ENCODE data around the gene MTHFSD.
"Not testable (repeated sequence)": the region's sequence is repeated elsewhere in the genome, so short reads cannot be mapped to it uniquely, and the experiment has no call there.

MTHFSD gene

GRCh38 chr16:86554917-86555703, at the start of gene MTHFSD:
MTHFSD (minus strand) TSS chr16:86555235; CDS start chr16:86555184, 51 bp downstream.
- peak; percentile 43 for DNase-seq

DNA sequence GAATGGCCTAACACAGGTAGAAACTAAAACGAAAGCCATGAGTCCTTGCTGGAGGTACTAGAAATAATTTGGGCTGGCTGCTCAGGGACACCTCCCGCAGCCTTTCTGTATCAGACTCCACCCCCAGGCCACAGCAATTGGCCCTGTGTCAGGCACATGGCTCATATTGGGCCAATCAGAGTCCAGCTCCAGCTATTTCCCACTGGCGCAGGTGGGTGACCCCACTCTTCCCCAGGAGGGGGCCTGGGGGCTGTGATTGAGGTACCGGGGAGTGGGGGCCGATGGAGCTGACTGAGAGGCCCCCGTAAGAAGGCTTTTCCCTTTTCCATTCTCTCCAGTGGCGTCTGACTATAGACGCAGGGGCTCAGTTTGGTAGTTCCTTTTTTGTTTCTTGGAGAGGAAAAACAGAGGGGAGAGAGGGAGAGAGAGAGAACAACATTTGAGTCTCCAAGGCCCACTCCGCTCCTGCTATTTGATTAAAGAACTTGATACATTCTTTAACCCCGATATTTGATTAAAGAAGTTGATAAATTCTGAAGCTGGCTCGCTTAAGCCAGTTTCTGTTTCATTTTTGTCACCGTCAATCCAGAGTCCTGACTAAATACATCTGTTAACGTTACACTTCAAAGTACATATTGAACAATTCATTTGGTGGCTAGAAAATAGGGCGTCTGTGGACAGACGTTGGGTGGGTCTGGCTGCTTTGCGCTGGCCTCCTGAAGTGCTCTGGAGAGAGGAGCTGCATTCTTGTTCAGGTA, 49.6 kb upstream of the MTHFSD start:
- DNase-seq, result no peak

GRCh38 chr16:86602521-86602920, 47.5 kb upstream of the MTHFSD start:
- DNase-seq, result no peak

DNA sequence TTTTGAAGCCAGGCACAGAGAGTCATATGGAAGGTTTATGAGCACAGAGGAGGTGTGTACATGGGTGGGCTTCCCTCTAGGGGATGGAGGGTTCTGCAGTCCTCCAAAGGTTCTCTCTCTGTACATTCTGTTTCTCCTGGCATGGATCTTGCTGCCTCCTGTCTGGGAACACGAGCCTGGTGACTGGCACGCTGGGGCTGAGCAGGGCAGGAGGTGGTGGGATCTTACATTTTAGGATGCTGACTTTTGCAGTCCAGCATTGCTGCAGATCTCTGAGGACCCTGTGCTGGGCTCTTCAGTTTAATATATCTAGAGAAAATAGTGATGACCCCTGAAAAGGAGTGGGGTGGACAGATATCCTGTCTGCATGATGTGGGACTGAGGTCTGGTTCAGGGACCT, 46.3 kb upstream of the MTHFSD start:
- DNase-seq, result no peak

DNA sequence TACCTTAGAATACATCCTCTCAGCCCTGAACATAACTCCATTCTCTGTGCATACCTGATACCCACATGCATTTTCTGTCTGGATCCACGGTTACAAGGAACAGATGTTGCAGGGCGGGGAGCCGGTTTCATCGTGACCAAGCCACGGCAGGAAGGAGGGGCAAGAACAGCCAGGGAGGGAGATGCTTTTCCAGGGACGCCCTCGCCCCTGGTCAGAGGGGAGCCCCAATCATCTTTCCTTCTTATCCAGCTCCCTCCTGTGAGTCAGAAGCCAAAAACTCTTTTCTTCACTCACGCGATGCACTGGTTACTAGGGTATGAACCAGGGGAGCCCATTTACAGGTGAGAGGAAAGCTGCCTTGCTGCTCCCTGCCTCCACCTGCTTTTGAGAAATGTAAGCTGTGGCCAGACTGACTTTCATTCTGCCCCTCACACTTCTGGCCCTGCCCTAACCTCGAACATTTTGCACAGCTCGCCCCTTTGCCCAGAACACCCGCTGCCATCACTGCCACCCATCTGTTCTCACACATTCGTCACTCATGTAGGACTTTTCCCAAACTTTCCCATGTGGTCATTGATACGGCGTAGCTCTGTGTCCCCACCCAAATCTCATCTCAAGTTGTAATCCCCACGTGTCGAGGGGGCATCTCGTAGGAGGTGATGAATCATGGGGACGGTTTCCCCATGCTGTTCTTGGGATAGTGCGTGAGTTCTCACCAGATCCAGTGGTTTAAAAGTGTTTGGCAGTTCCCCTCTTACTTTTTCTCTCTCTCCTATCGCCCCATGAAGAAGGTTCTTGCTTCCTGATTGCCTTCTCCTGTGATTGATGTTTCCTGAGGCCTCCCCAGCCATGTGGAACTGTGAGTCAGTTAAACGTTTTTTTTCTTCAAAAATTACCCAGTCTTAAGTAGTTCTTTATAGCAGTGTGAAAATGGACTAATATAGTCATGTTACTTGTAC, 43.9 kb upstream of the MTHFSD start:
- DNase-seq, result no peak

DNA sequence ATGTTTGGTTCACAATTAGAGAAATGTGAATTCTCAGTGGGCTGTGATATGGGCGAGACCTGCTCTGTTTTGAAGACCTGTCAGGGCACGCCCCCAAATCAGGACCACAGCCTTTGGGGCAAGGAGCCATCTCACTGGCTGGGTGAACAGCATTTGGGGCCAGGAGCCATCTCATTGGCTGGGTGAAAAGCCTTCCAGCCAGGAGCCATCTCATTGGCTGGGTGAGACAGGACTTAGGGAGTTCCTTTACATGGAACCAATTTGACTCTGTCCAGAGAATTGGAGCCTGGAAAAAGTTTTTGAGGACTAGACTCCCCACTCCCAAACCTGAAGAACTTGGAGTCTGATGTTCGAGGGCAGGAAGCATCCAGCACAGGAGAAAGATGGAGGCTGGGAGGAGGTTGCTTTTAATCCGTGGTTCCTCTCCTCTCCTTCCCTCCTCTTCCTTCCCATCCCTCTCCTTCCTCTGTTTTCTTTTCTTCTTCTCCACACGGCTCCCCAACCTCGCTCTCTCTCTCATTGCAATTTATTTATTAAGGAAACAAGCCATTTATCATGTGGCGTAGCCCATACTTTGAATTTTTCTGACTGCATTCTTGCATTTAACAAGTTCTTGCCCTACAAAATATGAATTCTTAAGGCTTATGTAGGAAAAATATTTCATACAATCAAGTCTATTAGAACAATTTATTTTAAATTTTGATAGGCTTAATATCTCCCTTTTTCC, 43.0 kb upstream of the MTHFSD start:
- no peak for DNase-seq

DNA sequence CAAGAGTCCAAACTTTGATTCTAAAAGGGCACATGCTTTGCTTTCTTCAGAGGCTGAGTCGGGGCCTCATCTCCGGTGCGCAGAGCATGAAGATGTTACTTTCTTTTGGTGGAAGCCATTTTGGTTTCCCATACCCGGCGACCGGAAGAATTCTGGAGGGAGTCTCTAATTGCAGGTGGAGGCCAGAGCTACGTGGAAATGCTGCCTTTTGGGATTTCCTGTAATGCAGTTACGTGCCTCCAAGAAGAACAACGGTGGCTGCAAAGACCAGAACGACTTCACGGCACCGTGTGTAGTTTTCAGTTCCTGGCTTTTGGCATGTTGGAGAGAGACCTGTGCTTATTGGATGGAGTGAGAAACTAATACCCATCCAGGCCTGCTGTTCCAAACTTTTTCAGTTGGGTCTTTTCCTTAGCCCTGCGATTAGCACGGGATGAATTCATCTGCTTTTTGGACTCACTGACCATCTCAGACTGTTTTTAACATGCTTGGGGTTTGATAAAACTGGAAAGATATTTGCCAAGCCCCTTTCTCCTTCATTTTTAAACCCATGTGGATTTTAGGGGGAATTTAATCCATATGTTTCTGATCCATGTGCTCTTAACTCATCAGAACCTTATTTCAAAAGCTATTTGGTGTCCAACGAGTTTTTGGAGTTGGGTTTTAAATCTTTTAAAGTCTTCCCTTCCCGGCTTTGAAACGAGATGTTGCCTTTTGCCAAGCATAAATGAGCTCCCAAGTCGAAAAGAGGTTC, 42.3 kb upstream of the MTHFSD start:
- no peak for DNase-seq

DNA sequence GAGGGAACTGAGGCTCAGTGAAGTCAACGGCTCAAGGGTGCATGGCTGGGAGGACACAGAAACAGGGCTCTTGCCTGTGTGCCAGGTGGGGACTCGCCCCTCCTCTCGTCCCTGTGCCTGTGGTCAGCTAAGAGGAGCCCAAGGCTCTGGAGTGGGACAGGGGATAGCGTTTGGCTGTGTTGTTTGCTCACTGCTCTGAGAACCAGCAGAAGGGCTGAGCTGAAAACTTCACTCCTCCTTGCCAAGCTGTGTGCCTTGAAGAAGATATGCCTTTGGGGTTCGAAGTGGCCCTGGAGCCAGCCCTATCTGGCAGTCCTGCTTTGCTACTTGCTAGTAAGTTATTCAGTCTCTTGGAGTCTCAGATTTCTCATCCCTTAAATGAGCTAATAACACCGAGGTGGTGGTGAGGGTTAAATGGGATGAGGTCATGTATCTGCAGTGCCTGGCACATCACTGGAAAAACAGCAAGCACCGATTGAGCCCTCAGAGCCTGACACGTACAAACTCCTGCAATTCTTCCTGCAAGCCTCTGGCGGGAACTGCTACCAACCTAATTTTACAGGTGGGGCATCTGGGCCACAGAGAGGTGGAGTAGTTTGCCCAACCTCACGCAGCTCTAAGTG, 41.1 kb upstream of the MTHFSD start:
- DNase-seq, result no peak

DNA sequence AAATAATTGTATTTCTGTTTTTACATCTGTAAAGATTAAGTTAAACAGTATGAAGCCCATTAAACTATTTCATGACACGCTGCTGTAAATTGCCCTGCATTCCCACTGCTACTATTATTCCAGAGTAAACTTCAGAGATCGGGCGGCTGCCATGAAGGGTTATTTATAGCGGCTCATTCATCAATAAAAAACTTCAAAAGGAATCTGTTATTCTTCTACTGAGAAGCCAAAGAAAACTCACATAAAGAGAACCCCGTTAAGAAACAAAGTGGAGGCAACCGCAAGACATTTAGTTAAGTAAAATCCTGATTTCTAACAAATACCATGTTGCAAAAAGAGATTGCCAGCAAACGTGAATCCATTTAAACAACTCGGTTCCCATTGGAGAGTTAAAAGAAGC, 39.7 kb upstream of the MTHFSD start:
- DNase-seq, result no peak

GRCh38 chr16:86593913-86594620, 39.0 kb upstream of the MTHFSD start:
- no peak for DNase-seq

DNA sequence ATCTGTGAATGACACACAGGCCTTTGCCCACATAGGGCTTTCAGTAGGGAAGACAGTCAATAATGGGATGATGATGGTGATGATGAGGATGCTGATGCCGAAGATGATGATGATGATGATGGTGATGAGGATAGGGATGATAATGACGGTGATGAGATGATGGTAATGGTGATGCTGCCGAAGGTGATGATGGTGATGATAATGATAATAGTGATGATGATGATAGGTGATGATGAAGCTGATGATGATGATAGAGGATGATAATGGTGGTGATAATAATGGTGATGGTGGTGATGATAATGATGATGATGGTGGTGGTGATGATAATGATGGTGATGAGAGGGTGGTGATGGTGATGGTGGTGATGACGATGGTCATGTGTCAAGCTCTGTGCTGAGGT, 36.2 kb upstream of the MTHFSD start:
- DNase-seq, result no peak

GRCh38 chr16:86590501-86591144, 35.6 kb upstream of the MTHFSD start:
- no peak for DNase-seq

GRCh38 chr16:86587955-86588354, 32.9 kb upstream of the MTHFSD start:
- DNase-seq, result not testable (repeated sequence)

DNA sequence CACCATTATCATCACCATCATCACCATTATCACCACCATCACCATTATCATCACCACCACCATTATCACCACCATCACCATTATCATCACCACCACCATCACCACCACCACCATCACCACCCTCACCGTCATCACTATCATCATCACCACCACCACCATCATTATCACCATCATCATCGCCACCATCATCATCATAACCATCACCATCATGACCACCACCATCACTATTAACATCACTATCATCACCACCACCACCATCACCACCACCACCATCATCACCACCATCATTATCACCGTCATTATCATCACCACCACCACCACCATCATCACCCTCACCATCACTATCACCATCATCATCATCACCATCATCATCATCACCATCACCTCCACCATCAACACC, 32.5 kb upstream of the MTHFSD start:
- no peak for DNase-seq

GRCh38 chr16:86585821-86586611, 31.0 kb upstream of the MTHFSD start:
- no peak for DNase-seq

- DNase-seq, result no peak
These were observed 30.0 kb upstream of the MTHFSD start for GRCh38 chr16:86584726-86585721.

DNA sequence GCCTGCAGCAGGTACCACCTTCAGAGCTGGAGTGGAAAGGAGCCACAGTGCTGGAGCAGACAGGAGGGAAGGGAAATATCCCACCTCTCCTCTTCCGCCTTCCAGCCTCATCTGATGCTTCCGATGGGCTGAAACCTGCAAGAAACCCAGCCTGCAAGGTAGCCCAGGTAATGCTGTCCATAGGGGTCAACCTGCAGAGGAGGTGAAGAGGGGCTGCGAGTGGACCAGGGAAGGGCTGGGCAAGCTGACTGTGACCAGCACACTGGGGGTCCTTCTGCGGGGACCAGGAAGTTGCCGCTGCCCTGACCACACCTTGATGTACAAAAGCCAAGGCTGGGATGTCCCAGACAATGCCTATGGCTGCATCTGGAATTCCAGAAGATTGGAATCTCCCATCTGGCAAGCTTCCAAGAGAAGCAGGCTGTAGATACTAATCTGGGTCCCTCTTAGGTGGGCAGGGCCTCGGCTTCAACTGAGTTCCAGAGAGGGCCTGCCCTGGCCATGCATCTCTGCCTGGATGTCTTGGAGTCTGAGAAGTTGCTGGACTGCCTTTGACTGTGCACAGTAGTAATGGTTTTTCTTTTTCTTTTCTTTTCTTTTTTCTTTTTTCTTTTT, 29.1 kb upstream of the MTHFSD start:
- DNase-seq, result no peak

All from NCI-H526 treated with DMSO at 0.1 percent for 48 hours (cell line).